ENCODE data around the gene ETF1.

ETF1 gene

DNA sequence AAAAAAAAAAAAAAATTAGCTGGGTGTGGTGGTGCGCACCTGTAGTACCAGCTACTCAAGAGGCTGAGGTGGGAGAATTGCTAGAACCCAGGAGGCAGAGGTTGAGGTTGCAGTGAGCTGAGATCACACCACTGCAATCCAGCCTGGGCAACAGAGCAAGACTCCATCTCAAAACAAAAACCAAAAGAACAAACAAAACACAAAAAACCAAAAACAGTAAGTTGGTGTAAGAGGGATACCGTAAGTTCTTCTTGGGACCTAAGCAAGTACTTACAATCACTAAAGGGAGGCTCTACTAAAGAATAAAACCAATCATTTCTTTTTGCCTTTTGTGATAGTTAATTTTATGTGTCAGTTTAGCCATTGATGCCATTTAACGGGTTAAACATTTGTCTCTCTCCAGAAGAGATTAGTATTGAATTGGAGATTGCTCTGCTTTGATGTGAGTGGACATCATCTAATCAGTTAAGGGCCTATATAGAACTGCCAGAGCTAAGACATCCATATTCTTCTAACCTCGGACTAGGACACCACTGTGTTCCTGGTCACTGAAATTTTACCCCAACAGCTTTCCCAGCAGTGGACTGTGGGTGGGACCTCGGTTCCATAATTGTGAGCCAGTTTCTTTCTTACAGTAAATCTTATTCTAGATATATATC is 10.5 kb upstream of the ETF1 start:
- TF ChIP-seq, protein P1, sequence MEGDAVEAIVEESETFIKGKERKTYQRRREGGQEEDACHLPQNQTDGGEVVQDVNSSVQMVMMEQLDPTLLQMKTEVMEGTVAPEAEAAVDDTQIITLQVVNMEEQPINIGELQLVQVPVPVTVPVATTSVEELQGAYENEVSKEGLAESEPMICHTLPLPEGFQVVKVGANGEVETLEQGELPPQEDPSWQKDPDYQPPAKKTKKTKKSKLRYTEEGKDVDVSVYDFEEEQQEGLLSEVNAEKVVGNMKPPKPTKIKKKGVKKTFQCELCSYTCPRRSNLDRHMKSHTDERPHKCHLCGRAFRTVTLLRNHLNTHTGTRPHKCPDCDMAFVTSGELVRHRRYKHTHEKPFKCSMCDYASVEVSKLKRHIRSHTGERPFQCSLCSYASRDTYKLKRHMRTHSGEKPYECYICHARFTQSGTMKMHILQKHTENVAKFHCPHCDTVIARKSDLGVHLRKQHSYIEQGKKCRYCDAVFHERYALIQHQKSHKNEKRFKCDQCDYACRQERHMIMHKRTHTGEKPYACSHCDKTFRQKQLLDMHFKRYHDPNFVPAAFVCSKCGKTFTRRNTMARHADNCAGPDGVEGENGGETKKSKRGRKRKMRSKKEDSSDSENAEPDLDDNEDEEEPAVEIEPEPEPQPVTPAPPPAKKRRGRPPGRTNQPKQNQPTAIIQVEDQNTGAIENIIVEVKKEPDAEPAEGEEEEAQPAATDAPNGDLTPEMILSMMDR (IDR thresholded peaks at IDR 0.05; ENCODE audit: low read depth, low read length, missing control alignments), result no peak
- H3K4me3 ChIP-seq (ENCODE audit: low read depth, low read length), result no peak overlapping the region
- no peak for DNase-seq (ENCODE audit: low read depth)

DNA sequence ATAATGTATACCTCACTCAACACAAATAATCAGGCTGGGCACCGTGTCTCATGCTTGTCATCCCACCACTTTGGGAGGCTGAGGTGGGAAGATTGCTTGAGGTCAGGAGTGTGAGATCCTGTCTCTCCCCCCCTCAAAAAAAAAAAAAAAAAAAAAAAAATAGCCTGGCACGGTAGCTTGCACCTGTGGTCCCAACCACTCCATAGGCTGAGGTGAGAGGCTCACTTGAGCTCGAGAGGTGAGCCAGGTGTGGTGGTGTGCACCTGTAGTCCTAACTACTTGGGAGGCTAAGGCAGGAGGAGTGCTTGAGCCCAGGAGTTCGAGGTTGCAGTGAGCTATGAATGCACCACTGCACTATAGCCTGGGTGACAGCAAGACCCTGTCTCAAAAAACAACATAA is 9.6 kb upstream of the ETF1 start:
- DNase-seq (ENCODE audit: low read depth), result no peak
- H3K4me3 ChIP-seq (ENCODE audit: low read depth, low read length), result no peak overlapping the region
- TF ChIP-seq, protein P1 (IDR thresholded peaks at IDR 0.05; ENCODE audit: low read depth, low read length, missing control alignments), result no peak

DNA sequence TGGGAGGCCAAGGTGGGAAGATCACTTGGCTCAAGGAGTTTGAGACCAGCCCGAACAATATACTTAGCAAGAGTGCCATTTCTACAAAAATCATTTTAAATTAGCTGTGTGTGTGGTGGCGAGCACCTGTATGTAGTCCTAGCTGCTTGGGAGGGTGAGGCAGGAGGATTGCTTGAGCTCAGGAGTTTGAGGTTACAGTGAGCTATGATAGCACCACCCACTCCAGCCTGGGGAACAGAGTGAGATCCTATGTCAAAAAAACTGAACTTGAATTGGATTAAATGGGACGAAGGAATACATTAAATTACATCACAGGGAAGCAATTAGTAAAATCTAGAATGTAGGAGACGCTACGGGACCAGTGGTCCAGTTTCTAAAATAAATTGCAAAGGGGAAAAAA is 6.4 kb upstream of the ETF1 start:
- TF ChIP-seq, protein P1 (IDR thresholded peaks at IDR 0.05; ENCODE audit: low read depth, low read length, missing control alignments), result no peak
- no peak for DNase-seq (ENCODE audit: low read depth)
- no peak overlapping the region for H3K4me3 ChIP-seq (ENCODE audit: low read depth, low read length)

DNA sequence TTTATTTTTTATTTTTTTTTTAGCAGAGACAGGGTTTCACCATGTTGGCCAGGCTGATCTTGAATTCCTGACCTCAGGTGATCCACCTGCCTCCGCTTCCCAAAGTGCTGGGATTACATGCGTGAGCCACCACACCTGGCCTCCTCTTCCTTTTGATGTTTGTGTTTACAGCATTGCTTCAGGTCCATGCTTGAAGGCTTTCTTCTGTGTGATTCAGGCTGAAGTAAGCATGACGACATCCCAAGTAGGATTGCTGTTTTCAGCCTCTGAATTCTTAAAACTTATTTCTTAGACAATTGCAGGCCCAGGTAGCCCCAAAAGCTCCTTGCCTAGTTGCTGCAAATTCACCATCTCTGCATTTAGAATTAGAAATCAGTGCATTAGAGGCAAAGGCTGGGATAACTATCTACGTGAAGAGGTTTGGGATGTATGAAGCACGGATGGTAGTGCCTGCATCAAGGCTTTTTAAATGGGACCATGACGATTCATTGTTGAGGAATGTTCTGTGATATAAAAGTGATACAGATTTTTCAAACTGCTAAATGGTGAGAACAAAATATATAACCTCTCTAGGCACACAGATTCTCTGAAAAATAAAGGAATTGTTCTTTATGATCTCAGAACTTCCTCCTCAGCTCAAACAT is 3.0 kb upstream of the ETF1 start:
- no peak overlapping the region for H3K4me3 ChIP-seq (ENCODE audit: low read depth, low read length)
- DNase-seq (ENCODE audit: low read depth), result no peak
- TF ChIP-seq, protein P1 (IDR thresholded peaks at IDR 0.05; ENCODE audit: low read depth, low read length, missing control alignments), result no peak

DNA sequence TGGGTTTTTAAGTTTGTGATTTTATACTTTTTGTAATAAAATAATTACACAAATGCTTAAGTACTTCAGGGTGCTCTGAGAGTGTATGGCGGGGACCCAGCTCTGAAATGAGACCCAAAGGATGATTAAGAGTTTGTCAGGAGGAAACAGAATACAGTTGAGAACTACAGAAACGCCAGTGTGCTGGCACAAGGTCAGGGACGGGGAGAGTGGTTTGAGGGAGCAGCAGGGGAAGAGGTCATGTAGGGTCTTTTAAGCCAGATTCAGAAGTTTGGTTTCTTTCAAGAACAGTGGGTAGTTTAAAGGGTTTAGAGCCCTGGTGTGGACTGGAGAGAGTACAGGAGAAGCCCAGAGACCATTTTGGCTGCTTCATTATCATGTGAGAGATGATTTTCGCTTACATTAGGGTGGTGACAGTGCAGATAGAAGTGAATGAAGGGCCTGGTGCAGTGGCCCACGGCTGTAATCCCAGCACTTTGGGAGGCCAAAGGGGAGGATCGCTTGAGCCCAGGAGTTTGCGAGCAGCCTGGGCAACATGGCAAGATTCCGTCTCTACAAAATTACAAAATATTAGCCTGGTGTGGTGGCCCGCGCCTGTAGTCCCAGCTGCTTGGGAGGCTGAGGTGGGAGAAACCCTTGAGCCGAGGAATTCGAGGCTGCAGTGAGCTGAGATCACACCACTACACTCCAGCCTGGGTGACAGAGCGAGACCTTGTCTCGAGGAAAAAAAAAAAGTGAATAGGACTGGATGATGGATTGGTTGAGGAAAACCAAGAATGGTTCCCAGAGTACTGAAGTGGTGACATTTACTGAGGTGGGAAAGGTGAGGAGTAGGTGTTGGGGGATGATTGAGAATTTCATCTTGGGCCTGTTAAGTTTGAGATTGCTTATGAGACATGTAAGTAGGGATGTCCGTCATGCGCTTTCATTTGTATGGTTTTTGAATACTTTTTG is 1.4 kb upstream of the ETF1 start:
- DNase-seq (ENCODE audit: low read depth), result no peak
- TF ChIP-seq, protein P1 (IDR thresholded peaks at IDR 0.05; ENCODE audit: low read depth, low read length, missing control alignments), result no peak
- peak overlapping the region; percentile 72 for H3K4me3 ChIP-seq (ENCODE audit: low read depth, low read length)

DNA sequence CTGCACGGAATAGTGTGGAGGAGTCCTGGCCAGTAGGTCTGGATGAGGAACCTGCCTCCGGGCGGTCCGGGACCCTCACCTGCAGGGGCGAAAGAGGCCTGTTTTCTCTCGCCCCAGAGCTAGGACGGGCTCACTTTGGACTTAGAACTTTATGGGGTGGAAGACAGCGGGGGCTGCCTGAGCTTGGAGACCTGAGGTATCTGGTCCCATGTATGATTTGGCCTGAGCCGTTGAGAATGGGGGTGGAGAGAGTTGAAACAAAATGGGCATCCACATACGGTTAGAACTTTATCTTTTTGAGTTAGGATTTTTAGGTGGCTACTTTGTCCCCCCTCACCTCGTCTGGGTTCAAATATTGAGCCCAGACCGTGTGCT is 681 bp upstream of the ETF1 start:
- DNase-seq (ENCODE audit: low read depth), result no peak
- TF ChIP-seq, protein P1 (IDR thresholded peaks at IDR 0.05; ENCODE audit: low read depth, low read length, missing control alignments), result no peak
- peak overlapping the region; percentile 72 for H3K4me3 ChIP-seq (ENCODE audit: low read depth, low read length)
